Adrenal gland (tissue), 12 donors: ENCODE results near the gene TRIM42. TPM values are rescaled to one million over a fixed set of nuclear protein-coding genes. Genes with fewer than 3 reads are reported as not detected.

Source experiments
- DNase-seq, 7 donors: peaks; one replicate each; pipeline ENCODE4 v3.0.0-alpha.2; 2019 to 2020
- H3K27ac ChIP-seq, 5 donors: fragments of 200-600 bp; sonication (generic) in 4 of 5; 1 replicate in 3 of 5; 2 replicates in 2 of 5; pipeline versions ENCODE4 v1.5.1 to v1.8.0; 2016 to 2020; ENCODE audit warnings: mild to moderate bottlenecking in 1 of 5
- H3K27me3 ChIP-seq: fragments of 200-600 bp; 2 replicates; pipeline ENCODE4 v1.8.0; 2021
- H3K36me3 ChIP-seq, 2 donors: fragments of 200-600 bp; replicated peaks in 1 of 2; 1 replicate in 1 of 2; 2 replicates in 1 of 2; pipeline versions ENCODE4 v1.5.1 to v1.8.0; 2018 to 2022
- H3K4me1 ChIP-seq, 2 donors: fragments of 200-600 bp; replicated peaks in 1 of 2; 1 replicate in 1 of 2; 2 replicates in 1 of 2; pipeline versions ENCODE4 v1.5.1 to v1.8.0; 2018 to 2021
- H3K4me3 ChIP-seq, 4 donors: fragments of 200-600 bp; sonication (generic) in 3 of 4; one replicate each; pipeline ENCODE4 v1.5.1; 2016 to 2018
- H3K9me3 ChIP-seq, 3 donors: fragments of 200-600 bp; sonication (generic) in 1 of 3; replicated peaks in 1 of 3; 1 replicate in 2 of 3; 2 replicates in 1 of 3; pipeline versions ENCODE4 v1.5.1 to v1.8.0; 2016 to 2021
- CTCF ChIP-seq, 6 experiments: fragments of 450-650 bp in 4 of 6; fragments of 200-600 bp in 2 of 6; sonication (generic) in 1 of 6; IDR thresholded peaks; 1 replicate in 5 of 6; 2 replicates in 1 of 6; pipeline versions ENCODE4 v1.5.1 to v1.8.0; 2016 to 2021; ENCODE audit warnings: antibody characterized with exemption in 6 of 6, mild to moderate bottlenecking in 2 of 6, moderate library complexity in 1 of 6
- POLR2A ChIP-seq, 2 donors: fragments of 450-650 bp; IDR thresholded peaks; one replicate each; pipeline ENCODE4 v1.6.1; 2017; ENCODE audit warnings: antibody characterized with exemption in 2 of 2, mild to moderate bottlenecking in 2 of 2, moderate library complexity in 1 of 2
- WGBS, 4 donors: extraction: QIAGEN DNeasy Blood & Tissue Kit in 2 of 4; methylation state at CpG; one replicate each; pipeline versions ENCODE4 v1.1.5 to v1.1.7; 2013 to 2017; 5-methylcytosine and 5-hydroxymethylcytosine counted together
- intact Hi-C, 2 donors: fragments of 100-400 bp; cut with DNase I; formaldehyde crosslinking; loops; one replicate each; pipeline versions ENCODE4 v1.14.1 to v1.15.0; 2022 to 2023
- polyA plus RNA-seq, 3 donors: library from polyadenylated mRNA; stranded (reverse); fragments of 200-250 nt in 2 of 3; fragments of 350-450 nt in 1 of 3; fragmentation: Illumina TruSeq in 1 of 3; extraction: RNeasy Lipid Tissue Mini Kit (QIAGEN cat#74804) in 1 of 3; gene quantifications; one replicate each; pipeline ENCODE4 v1.2.3, GENCODE V29; 2013 to 2014
- total RNA-seq, 9 donors: library from RNA; depleted of rRNA in 4 of 9; stranded (reverse); fragments of >200 nt in 4 of 9; fragments of 120-200 nt in 1 of 9; fragmentation: NEBNext Ultra II Directional in 1 of 9; extraction: Animal tissue kit (Norgen Biotek cat#: 25700) in 1 of 9; gene quantifications; one replicate each; pipeline versions ENCODE4 v1.1.0 to v1.2.4, GENCODE V29; 2013 to 2023
- donor health status: healthy with polysubstance abuse.
- donor health status: Bipolar disorder and iron deficiency.
- donor health status: DM: yes; HTN: yes; CAD: no.
- donor health status: DM: no; HTN: no; CAD: no.
- donor health status: DM: no; HTN: no; CAD: no.
- donor health status: DM: yes; HTN: yes; CAD: no.

TRIM42 gene
- total and polyA plus RNA-seq, 12 donors, result not detected

DNA sequence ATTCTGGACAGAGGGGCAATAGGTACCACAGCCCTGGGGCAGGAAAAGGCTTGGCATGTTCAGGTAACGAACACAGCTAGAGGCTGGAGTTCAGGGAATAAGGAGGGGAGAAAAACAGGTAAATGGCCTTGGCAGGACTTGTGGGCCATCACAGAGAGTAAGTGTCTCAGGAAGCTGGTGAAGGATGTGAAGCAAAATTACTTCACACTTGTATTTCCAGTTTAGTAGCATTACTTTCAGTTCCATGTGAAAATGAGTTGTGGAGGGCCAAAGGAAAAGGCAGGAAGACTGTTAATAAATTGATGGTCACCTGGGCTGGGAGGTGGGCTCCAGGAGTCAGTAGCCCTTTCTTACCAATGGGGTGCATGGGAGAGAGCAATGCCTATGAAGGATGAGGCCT lies 25.6 kb downstream of the TRIM42 start:
- no peak overlapping the region for H3K4me3 ChIP-seq
- no peaks in the 10 kb centered on the region for H3K27me3 ChIP-seq
- intact Hi-C loops, result no loop called here
- H3K27ac ChIP-seq, result no peak overlapping the region
- H3K36me3 ChIP-seq, result no peaks in the 10 kb centered on the region
- H3K9me3 ChIP-seq, result no peaks in the 10 kb centered on the region
- TF ChIP-seq CTCF (IDR thresholded peaks at IDR 0.05) (no peak), POLR2A (IDR thresholded peaks at IDR 0.05) (no peak)
- no peaks in the 10 kb centered on the region for H3K4me1 ChIP-seq
- no peak for DNase-seq
- 74 to 83% (median 78%) methylated on average over 1 of the region's 1 CpG for WGBS, 4 donors

DNA sequence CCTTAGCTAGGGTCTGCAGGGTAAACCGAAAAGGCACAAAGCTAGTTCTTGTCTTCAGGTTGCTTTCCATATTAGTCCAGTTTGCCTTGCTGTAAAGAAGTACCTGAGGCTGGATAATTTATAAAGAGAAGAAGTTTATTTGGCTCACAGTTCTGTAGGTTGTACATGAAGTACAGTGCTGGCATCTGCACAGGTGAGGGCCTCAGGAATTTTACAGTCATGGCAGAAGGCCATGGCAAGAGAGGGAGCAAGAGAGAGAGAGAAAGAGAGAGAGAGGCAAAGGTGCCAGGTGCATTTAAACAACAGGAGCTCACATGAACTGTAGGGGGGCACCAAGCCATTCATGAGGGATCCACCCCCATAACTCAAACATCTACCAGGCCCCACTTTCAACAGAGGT lies 26.9 kb downstream of the TRIM42 start:
- no peaks in the 10 kb centered on the region for H3K9me3 ChIP-seq
- no peak overlapping the region for H3K4me3 ChIP-seq
- TF ChIP-seq POLR2A (IDR thresholded peaks at IDR 0.05) (no peak), CTCF (IDR thresholded peaks at IDR 0.05) (no peak)
- H3K27ac ChIP-seq, result no peak overlapping the region
- 62 to 100% (median 83%) methylated on average over 1 of the region's 1 CpG for WGBS, 4 donors
- intact Hi-C loops, result no loop called here
- no peak for DNase-seq
- H3K27me3 ChIP-seq, result no peaks in the 10 kb centered on the region
- no peaks in the 10 kb centered on the region for H3K36me3 ChIP-seq
- H3K4me1 ChIP-seq, result no peaks in the 10 kb centered on the region

DNA sequence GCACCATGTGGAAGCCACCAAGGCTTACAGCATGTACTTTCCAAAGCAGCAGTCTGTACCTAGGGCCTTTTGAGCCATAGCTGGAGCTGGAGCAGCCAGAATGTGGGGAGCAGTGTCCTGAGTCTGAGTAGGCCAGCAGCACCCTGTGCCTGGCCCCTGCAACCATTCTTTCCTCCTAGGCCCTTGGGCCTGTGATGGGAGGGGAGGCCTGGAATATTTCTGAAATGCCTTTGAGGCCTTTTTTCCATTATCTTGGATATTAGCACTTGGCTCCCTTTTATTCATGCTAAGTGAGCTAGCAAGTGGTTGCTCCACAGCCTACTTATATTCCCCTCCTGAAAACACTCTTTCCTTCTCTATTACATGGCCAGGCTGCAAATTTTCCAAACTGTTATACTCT lies 28.1 kb downstream of the TRIM42 start:
- intact Hi-C loops, result no loop called here
- H3K4me1 ChIP-seq, result no peaks in the 10 kb centered on the region
- no peak overlapping the region for H3K4me3 ChIP-seq
- TF ChIP-seq CTCF (IDR thresholded peaks at IDR 0.05), result no peak
- no peak for TF ChIP-seq POLR2A (IDR thresholded peaks at IDR 0.05)
- H3K27me3 ChIP-seq, result no peaks in the 10 kb centered on the region
- peak overlapping the region in 1 of 5 donors; percentile 69 for H3K27ac ChIP-seq
- no peak for DNase-seq
- H3K36me3 ChIP-seq, result no peaks in the 10 kb centered on the region
- H3K9me3 ChIP-seq, result no peaks in the 10 kb centered on the region

DNA sequence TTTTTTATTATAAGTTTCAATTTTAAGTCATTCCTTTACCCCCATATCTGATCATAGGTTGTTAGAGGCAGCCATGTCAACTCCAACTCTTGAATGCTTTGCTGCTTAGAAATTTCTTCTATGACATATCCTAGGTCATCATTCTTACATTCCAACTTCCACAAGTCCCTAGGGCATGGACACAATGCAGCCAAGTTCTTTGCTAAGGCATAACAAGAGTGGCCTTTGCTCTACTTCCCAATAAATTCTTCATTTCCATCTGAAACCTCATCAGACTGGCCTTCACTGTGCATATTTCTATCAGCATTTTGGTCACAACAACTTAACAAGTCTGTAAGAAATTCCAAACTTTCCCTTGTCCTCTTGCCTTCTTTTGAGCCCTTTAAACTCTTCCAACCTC lies 28.5 kb downstream of the TRIM42 start:
- H3K27ac ChIP-seq, result peak overlapping the region in 1 of 5 donors; percentile 69
- H3K9me3 ChIP-seq, result no peaks in the 10 kb centered on the region
- H3K36me3 ChIP-seq, result no peaks in the 10 kb centered on the region
- no peak for DNase-seq
- intact Hi-C loops, result no loop called here
- H3K4me3 ChIP-seq, result no peak overlapping the region
- H3K27me3 ChIP-seq, result no peaks in the 10 kb centered on the region
- TF ChIP-seq CTCF (IDR thresholded peaks at IDR 0.05) (no peak), POLR2A (IDR thresholded peaks at IDR 0.05) (no peak)
- H3K4me1 ChIP-seq, result no peaks in the 10 kb centered on the region
